SK-N-SH (cell line): ENCODE results near the gene ATP6AP1. TPM values are rescaled to one million over a fixed set of nuclear protein-coding genes. Genes with fewer than 3 reads are reported as not detected.

Experiments
- CTCF ChIA-PET: fragments of 300-600, 350-600 bp; formaldehyde crosslinking; extraction: SDS; loops from one replicate; lab custom pipeline; 2021; lab: Yijun Ruan, JAX
- POLR2A ChIA-PET: fragments of 350-600 bp; sonication (Branson Sonifier 250); formaldehyde crosslinking; extraction: SDS; loops from one replicate; lab custom pipeline; 2020; ENCODE audit warnings: antibody characterized with exemption, inconsistent platforms; lab: Yijun Ruan, JAX
- DNase-seq: peaks from one replicate; pipeline ENCODE4 v3.0.0; 2012
- H2AFZ ChIP-seq: fragments of 200-600 bp; sonication (generic); 2 replicates; pipeline ENCODE4 v1.8.1; 2016; ENCODE audit warnings: antibody characterized with exemption, mild to moderate bottlenecking, low read depth
- H3F3A ChIP-seq: fragments of 200-600 bp; sonication (generic); replicated peaks from 2 replicates; pipeline ENCODE3; 2016; ENCODE audit warnings: antibody characterized with exemption, mild to moderate bottlenecking; ENCODE audit not compliant: insufficient read depth
- H3K27ac ChIP-seq, 2 experiments: fragments of 200-500 bp in 1 of 2; fragments of 200-600 bp in 1 of 2; sonication (Bioruptor generic) in 1 of 2; sonication (generic), shearing (Covaris generic) in 1 of 2; 2 replicates each; pipeline versions ENCODE4 v1.5.1 to v1.6.1; 2014 to 2016; ENCODE audit warnings: low read depth in 2 of 2, inconsistent platforms in 1 of 2, low read length in 1 of 2, mild to moderate bottlenecking in 1 of 2, mixed read lengths in 1 of 2
- H3K27me3 ChIP-seq: fragments of 200-600 bp; sonication (generic), shearing (Covaris generic); 2 replicates; pipeline ENCODE4 v1.6.1; 2016; ENCODE audit warnings: mixed run types; ENCODE audit not compliant: insufficient read depth
- H3K36me3 ChIP-seq, 2 experiments: fragments of 200-500 bp in 1 of 2; fragments of 200-600 bp in 1 of 2; sonication (Bioruptor generic) in 1 of 2; sonication (generic) in 1 of 2; replicated peaks in 1 of 2; 2 replicates each; pipeline versions ENCODE3 to v1.5.1; 2014 to 2016; ENCODE audit warnings: low read length in 1 of 2, mild to moderate bottlenecking in 1 of 2; ENCODE audit not compliant: insufficient read depth in 2 of 2, control insufficient read depth in 1 of 2
- H3K4me1 ChIP-seq, 2 experiments: fragments of 200-500 bp in 1 of 2; fragments of 200-600 bp in 1 of 2; sonication (Bioruptor generic) in 1 of 2; sonication (generic), shearing (Covaris generic) in 1 of 2; 2 replicates each; pipeline versions ENCODE4 v1.5.1 to v1.6.1; 2014 to 2016; ENCODE audit warnings: low read depth in 1 of 2, low read length in 1 of 2, mixed run types in 1 of 2; ENCODE audit not compliant: insufficient read depth in 2 of 2, control insufficient read depth in 1 of 2
- H3K4me2 ChIP-seq: fragments of 200-600 bp; sonication (generic), shearing (Covaris generic); 2 replicates; pipeline ENCODE4 v1.6.1; 2017; ENCODE audit warnings: mixed run types
- H3K4me3 ChIP-seq, 2 experiments: fragments of 200-500 bp in 1 of 2; fragments of 200-600 bp in 1 of 2; sonication (Bioruptor generic) in 1 of 2; sonication (generic), shearing (Covaris generic) in 1 of 2; 2 replicates each; pipeline versions ENCODE4 v1.5.1 to v1.8.1; 2014 to 2016; ENCODE audit warnings: low read depth in 2 of 2, inconsistent platforms in 1 of 2, low read length in 1 of 2, mild to moderate bottlenecking in 1 of 2, mixed read lengths in 1 of 2, moderate library complexity in 1 of 2
- H3K79me2 ChIP-seq: fragments of 200-600 bp; sonication (generic); 2 replicates; pipeline ENCODE4 v1.8.1; 2017; ENCODE audit warnings: mild to moderate bottlenecking; ENCODE audit not compliant: insufficient read depth
- H3K9ac ChIP-seq: fragments of 200-600 bp; sonication (generic); 2 replicates; pipeline ENCODE4 v1.6.1; 2017; ENCODE audit warnings: mixed run types
- H3K9me2 ChIP-seq: fragments of 200-600 bp; sonication (generic); 2 replicates; pipeline ENCODE4 v1.6.1; 2017; ENCODE audit warnings: mixed run types
- H3K9me3 ChIP-seq: fragments of 200-600 bp; sonication (generic); 2 replicates; pipeline ENCODE4 v1.6.1; 2017; ENCODE audit warnings: mixed run types, mild to moderate bottlenecking, moderate library complexity
- H4K20me1 ChIP-seq: fragments of 200-600 bp; sonication (generic); 2 replicates; pipeline ENCODE4 v1.6.1; 2017; ENCODE audit warnings: mild to moderate bottlenecking, mixed run types; ENCODE audit not compliant: insufficient read depth
- CTCF ChIP-seq: fragments of 200-600 bp; sonication (generic); IDR thresholded peaks from 2 replicates; pipeline ENCODE4 v1.6.1; 2017; ENCODE audit warnings: antibody characterized with exemption, mild to moderate bottlenecking, moderate library complexity
- EP300 ChIP-seq, 2 experiments: IDR thresholded peaks; 2 replicates each; pipeline versions ENCODE4 v1.4.0 to v1.6.1; 2012; ENCODE audit warnings: borderline replicate concordance in 1 of 2, low read depth in 1 of 2, low read length in 1 of 2
- FOSL2 ChIP-seq: IDR thresholded peaks from 2 replicates; pipeline ENCODE4 v1.4.0; 2012; ENCODE audit warnings: low read depth, mild to moderate bottlenecking, moderate library complexity, borderline replicate concordance
- FOXM1 ChIP-seq: IDR thresholded peaks from 2 replicates; pipeline ENCODE4 v1.4.0; 2012; ENCODE audit warnings: low read depth, mild to moderate bottlenecking
- GATA2 ChIP-seq: sonication (generic); formaldehyde crosslinking; IDR thresholded peaks from 2 replicates; pipeline ENCODE4 v1.5.0; 2020; ENCODE audit warnings: mild to moderate bottlenecking, missing genetic modification reagents
- IRF3 ChIP-seq: fragments of 150-350 bp; IDR thresholded peaks from 2 replicates; pipeline ENCODE4 v1.6.1; 2016; ENCODE audit warnings: mild to moderate bottlenecking, low read depth, low read length
- MAX ChIP-seq: IDR thresholded peaks from 2 replicates; pipeline ENCODE4 v1.4.0; 2012; ENCODE audit warnings: low read depth
- MEF2A ChIP-seq: IDR thresholded peaks from 2 replicates; pipeline ENCODE4 v1.4.0; 2012; ENCODE audit warnings: low read depth, borderline replicate concordance
- MXI1 ChIP-seq: IDR thresholded peaks from 2 replicates; pipeline ENCODE4 v1.6.1; 2012; ENCODE audit warnings: mild to moderate bottlenecking, low read depth, low read length, improper control_type of control experiment
- NFIC ChIP-seq: IDR thresholded peaks from 2 replicates; pipeline ENCODE4 v1.4.0; 2012; ENCODE audit warnings: borderline replicate concordance
- RXRA ChIP-seq: IDR thresholded peaks from 2 replicates; pipeline ENCODE4 v1.4.0; 2012; ENCODE audit warnings: low read depth, mild to moderate bottlenecking, borderline replicate concordance
- SIN3A ChIP-seq: IDR thresholded peaks from 2 replicates; pipeline ENCODE4 v1.6.1; 2012; ENCODE audit warnings: low read depth, mild to moderate bottlenecking, low read length, moderate library complexity, borderline replicate concordance
- SMC3 ChIP-seq: IDR thresholded peaks from 2 replicates; pipeline ENCODE4 v1.6.1; 2012; ENCODE audit warnings: low read depth, low read length, improper control_type of control experiment
- TCF12 ChIP-seq: IDR thresholded peaks from 2 replicates; pipeline ENCODE4 v1.4.0; 2012
- TEAD4 ChIP-seq: IDR thresholded peaks from 2 replicates; pipeline ENCODE4 v1.4.0; 2012; ENCODE audit warnings: mild to moderate bottlenecking, borderline replicate concordance; ENCODE audit not compliant: insufficient read depth
- USF1 ChIP-seq: IDR thresholded peaks from 2 replicates; pipeline ENCODE4 v1.4.0; 2012; ENCODE audit warnings: low read depth, borderline replicate concordance
- YY1 ChIP-seq: IDR thresholded peaks from 2 replicates; pipeline ENCODE4 v1.4.0; 2012; ENCODE audit warnings: low read depth, mild to moderate bottlenecking
- ZBTB33 ChIP-seq: IDR thresholded peaks from 2 replicates; pipeline ENCODE4 v1.4.0; 2012; ENCODE audit warnings: low read depth, borderline replicate concordance
- WGBS: methylation state at CpG from one replicate; pipeline ENCODE4 v1.1.6; 2017; ENCODE audit warnings: low lambda C conversion rate; 5-methylcytosine and 5-hydroxymethylcytosine counted together
- polyA plus RNA-seq, 3 experiments: library from polyadenylated mRNA; depleted of rRNA; stranded (reverse); fragments of >200 nt; gene quantifications; 2 replicates each; pipeline ENCODE4 v1.2.3, GENCODE V29; 2012

The ATP6AP1 gene
- polyA plus RNA-seq, 1 of the 3 experiments (the other 2 are of a cell fraction) = 102 TPM

GRCh38 chrX:154463611-154464220 is 35.2 kb downstream of the ATP6AP1 start:
- DNase-seq = no peak
- ChIA-PET POLR2A (interaction anchor here (1.8 kb wide), 1 partner anchor 15 kb away, joined by 5 read pairs; the partner anchor contains the start of gene LAGE3), CTCF (interaction anchor here (1.9 kb wide), 1 partner anchor 13 kb away, joined by 4 read pairs; no protein-coding TSS in a partner anchor)
- Histone ChIP-seq H3K4me3 (no peak overlapping the region), H3K79me2 (peaks cover 30% of the 10 kb centered on the region), H3F3A (no peaks in the 10 kb centered on the region), H4K20me1 (peaks cover 36% of the 10 kb centered on the region), H3K27me3 (no peaks in the 10 kb centered on the region), H3K27ac (no peak overlapping the region), H3K9ac (no peak overlapping the region), H3K36me3 (peaks cover 0 to 30% of the 10 kb centered on the region in 2 experiments), H3K4me1 (peaks cover 0 to 12% of the 10 kb centered on the region in 2 experiments; a peak in 1 of 4 replicates), H3K9me2 (no peaks in the 10 kb centered on the region), H2AFZ (no peak overlapping the region), H3K4me2 (no peak overlapping the region), H3K9me3 (no peaks in the 10 kb centered on the region)
- WGBS = 60% methylated on average over 4 of the region's 36 CpGs
- TF ChIP-seq CTCF (no peak), NFIC (no peak), MAX (no peak), EP300 (IDR thresholded peaks at IDR 0.05; ENCODE audit: borderline replicate concordance in 1 of 2, low read depth in 1 of 2, low read length in 1 of 2) (no peak), FOSL2 (no peak), GATA2 (CRISPR knock-in tag) (no peak), MXI1 (no peak), TCF12 (no peak), ZBTB33 (no peak), RXRA (no peak), SIN3A (no peak), MEF2A (no peak), TEAD4 (no peak), IRF3 (no peak), FOXM1 (no peak), YY1 (no peak), USF1 (no peak), SMC3 (no peak)
